Smooth muscle cell (in vitro differentiated cells): ENCODE results near the gene ELL. TPM values are rescaled to one million over a fixed set of nuclear protein-coding genes. Genes with fewer than 3 reads are reported as not detected.

ENCODE experiments used
- DNase-seq: peaks from one replicate; lab custom pipeline; 2025; ENCODE audit not compliant: unreplicated experiment; lab: John Stamatoyannopoulos, UW
- H2AFZ ChIP-seq: fragments of 200-600 bp; sonication (generic); 2 replicates; pipeline ENCODE4 v1.6.0; 2016; ENCODE audit warnings: antibody characterized with exemption, low read depth, mild to moderate bottlenecking
- H3F3A ChIP-seq: fragments of 200-600 bp; sonication (generic); 2 replicates; pipeline ENCODE4 v1.6.0; 2017; ENCODE audit warnings: antibody characterized with exemption, low read depth
- H3K27ac ChIP-seq: fragments of 200-600 bp; sonication (generic); 2 replicates; pipeline ENCODE4 v1.5.1; 2016; ENCODE audit warnings: low read depth, mild to moderate bottlenecking
- H3K27me3 ChIP-seq: fragments of 200-600 bp; sonication (generic); 2 replicates; pipeline ENCODE4 v1.6.1; 2016; ENCODE audit warnings: low read depth, mild to moderate bottlenecking
- H3K36me3 ChIP-seq: fragments of 200-600 bp; sonication (generic); 2 replicates; pipeline ENCODE4 v1.5.1; 2016; ENCODE audit warnings: low read depth
- H3K4me1 ChIP-seq: fragments of 200-600 bp; sonication (generic); 2 replicates; pipeline ENCODE4 v1.5.1; 2016; ENCODE audit warnings: low read depth
- H3K4me2 ChIP-seq: fragments of 200-600 bp; sonication (generic); 2 replicates; pipeline ENCODE4 v1.6.0; 2016; ENCODE audit warnings: mild to moderate bottlenecking
- H3K4me3 ChIP-seq: fragments of 200-600 bp; sonication (generic); 2 replicates; pipeline ENCODE4 v1.5.1; 2016; ENCODE audit warnings: mild to moderate bottlenecking
- H3K79me2 ChIP-seq: fragments of 200-600 bp; sonication (generic); 2 replicates; pipeline ENCODE4 v1.6.0; 2016; ENCODE audit warnings: low read depth, mild to moderate bottlenecking
- H3K9ac ChIP-seq: fragments of 200-600 bp; sonication (generic); 2 replicates; pipeline ENCODE4 v1.6.0; 2016; ENCODE audit warnings: low read depth
- H3K9me3 ChIP-seq: fragments of 200-600 bp; sonication (generic); replicated peaks from 2 replicates; pipeline ENCODE4 v1.5.1; 2016; ENCODE audit warnings: low read depth
- H4K20me1 ChIP-seq: fragments of 200-600 bp; sonication (generic); 2 replicates; pipeline ENCODE4 v1.6.0; 2016; ENCODE audit warnings: low read depth
- CTCF ChIP-seq: fragments of 200-600 bp; sonication (generic); IDR thresholded peaks from 2 replicates; pipeline ENCODE4 v1.5.1; 2017; ENCODE audit warnings: borderline replicate concordance, mild to moderate bottlenecking, antibody characterized with exemption; ENCODE audit not compliant: insufficient read depth, poor library complexity, severe bottlenecking
- WGBS: methylation state at CpG from one replicate; pipeline ENCODE4 v1.1.7; 2016; ENCODE audit warnings: low lambda C conversion rate; 5-methylcytosine and 5-hydroxymethylcytosine counted together
- polyA plus RNA-seq: library from polyadenylated mRNA; unstranded; fragments of >200 nt; fragmentation: Nextera tagmentation; extraction: Ambion mirVana; gene quantifications from 2 replicates; pipeline ENCODE4 v1.2.1, GENCODE V29; 2016
- total RNA-seq: library from RNA; depleted of rRNA; stranded (reverse); fragments of >200 nt; gene quantifications from 2 replicates; pipeline ENCODE4 v1.2.3, GENCODE V29; 2014

The ELL gene
- total and polyA plus RNA-seq, 2 experiments from 2014 or later, result 12.8 to 15.2 TPM

GRCh38 chr19:18446145-18446810, 75.6 kb downstream of the ELL start:
- H4K20me1 ChIP-seq, result peaks cover 46% of the 10 kb centered on the region
- no peaks in the 10 kb centered on the region for H3K27me3 ChIP-seq
- H3K4me1 ChIP-seq, result no peaks in the 10 kb centered on the region
- no peak overlapping the region for H2AFZ ChIP-seq
- no peak for TF ChIP-seq CTCF
- peaks cover 2% of the 10 kb centered on the region for H3K79me2 ChIP-seq
- no peaks in the 10 kb centered on the region for H3K9me3 ChIP-seq
- 85% methylated on average over 30 of the region's 34 CpGs for WGBS
- no peaks in the 10 kb centered on the region for H3F3A ChIP-seq
- no peak overlapping the region for H3K27ac ChIP-seq
- H3K4me3 ChIP-seq, result no peak overlapping the region
- no peak overlapping the region for H3K4me2 ChIP-seq
- H3K36me3 ChIP-seq, result no peaks in the 10 kb centered on the region
- H3K9ac ChIP-seq, result no peak overlapping the region
- DNase-seq, result no peak

GRCh38 chr19:18445262-18445948, 76.5 kb downstream of the ELL start:
- Histone ChIP-seq H3K36me3 (no peaks in the 10 kb centered on the region), H3K27ac (no peak overlapping the region), H3K27me3 (no peaks in the 10 kb centered on the region), H3F3A (no peaks in the 10 kb centered on the region), H3K4me2 (no peak overlapping the region), H3K4me3 (no peak overlapping the region), H3K79me2 (peaks cover 2% of the 10 kb centered on the region), H4K20me1 (peaks cover 38% of the 10 kb centered on the region), H3K4me1 (no peaks in the 10 kb centered on the region), H3K9me3 (no peaks in the 10 kb centered on the region), H3K9ac (no peak overlapping the region), H2AFZ (no peak overlapping the region)
- 91% methylated on average over 13 of the region's 15 CpGs for WGBS
- no peak for DNase-seq
- TF ChIP-seq CTCF, result no peak

GRCh38 chr19:18444513-18444912, 77.4 kb downstream of the ELL start:
- Histone ChIP-seq H3K79me2 (peaks cover 2% of the 10 kb centered on the region), H3K27ac (no peak overlapping the region), H4K20me1 (peaks cover 29% of the 10 kb centered on the region), H2AFZ (no peak overlapping the region), H3K4me1 (peaks cover 6% of the 10 kb centered on the region), H3K4me2 (no peak overlapping the region), H3K4me3 (no peak overlapping the region), H3K27me3 (no peaks in the 10 kb centered on the region), H3K9ac (no peak overlapping the region), H3K36me3 (no peaks in the 10 kb centered on the region), H3K9me3 (no peaks in the 10 kb centered on the region), H3F3A (peaks cover 7% of the 10 kb centered on the region)
- WGBS, result 97% methylated on average over 19 of the region's 19 CpGs
- DNase-seq, result no peak
- TF ChIP-seq CTCF, result no peak
